HEK293 (cell line): Measurements from ENCODE around the gene KRTAP5-8.

Experiments used
- CTCF ChIP-seq: fragments of 450-650 bp; formaldehyde crosslinking; IDR thresholded peaks from 2 replicates; pipeline ENCODE4 v1.5.1; 2016; ENCODE audit warnings: missing biosample characterization, missing genetic modification characterization
- EGR2 ChIP-seq: fragments of 450-650 bp; formaldehyde crosslinking; IDR thresholded peaks from 2 replicates; pipeline ENCODE4 v1.5.1; 2016; ENCODE audit warnings: low read depth, missing biosample characterization, missing genetic modification characterization
- HOXD13 ChIP-seq: sonication (generic); formaldehyde crosslinking; IDR thresholded peaks from 2 replicates; pipeline ENCODE4 v1.8.0; 2022; ENCODE audit warnings: missing genetic modification reagents, borderline replicate concordance
- MEIS1 ChIP-seq: sonication (generic); formaldehyde crosslinking; IDR thresholded peaks from 2 replicates; pipeline ENCODE4 v1.8.1; 2022; ENCODE audit warnings: missing genetic modification reagents, mild to moderate bottlenecking, borderline replicate concordance
- TCF7L2 ChIP-seq: IDR thresholded peaks from 2 replicates; pipeline ENCODE4 v1.6.1; 2011; ENCODE audit warnings: low read depth, mild to moderate bottlenecking, inconsistent platforms, low read length, moderate library complexity, borderline replicate concordance
- YY1 ChIP-seq: fragments of 450-650 bp; formaldehyde crosslinking; IDR thresholded peaks from 2 replicates; pipeline ENCODE4 v1.5.1; 2018; ENCODE audit warnings: missing biosample characterization, missing genetic modification characterization
- ZBTB7A ChIP-seq: fragments of 450-650 bp; formaldehyde crosslinking; IDR thresholded peaks from 2 replicates; pipeline ENCODE4 v1.5.1; 2016; ENCODE audit warnings: low read depth, missing biosample characterization, missing genetic modification characterization
- ZNF114 ChIP-seq: fragments of 450-650 bp; formaldehyde crosslinking; IDR thresholded peaks from 2 replicates; pipeline ENCODE4 v1.5.0; 2017; ENCODE audit warnings: missing biosample characterization, missing genetic modification characterization
- ZNF184 ChIP-seq: fragments of 450-650 bp; IDR thresholded peaks from 2 replicates; pipeline ENCODE4 v1.5.1; 2018; ENCODE audit warnings: missing biosample characterization, mild to moderate bottlenecking, missing genetic modification characterization
- ZNF280D ChIP-seq: fragments of 450-650 bp; formaldehyde crosslinking; IDR thresholded peaks from 2 replicates; pipeline ENCODE4 v1.5.1; 2016; ENCODE audit warnings: missing biosample characterization, missing genetic modification characterization
- ZNF449 ChIP-seq: fragments of 450-650 bp; formaldehyde crosslinking; IDR thresholded peaks from 2 replicates; pipeline ENCODE4 v1.5.1; 2017; ENCODE audit warnings: missing biosample characterization, mild to moderate bottlenecking, missing genetic modification characterization, moderate library complexity
- ZNF776 ChIP-seq: fragments of 450-650 bp; formaldehyde crosslinking; IDR thresholded peaks from 2 replicates; pipeline ENCODE4 v1.5.0; 2017; ENCODE audit warnings: missing biosample characterization, missing genetic modification characterization, borderline replicate concordance
- ZNF792 ChIP-seq: fragments of 450-650 bp; formaldehyde crosslinking; IDR thresholded peaks from 2 replicates; pipeline ENCODE4 v1.5.1; 2016; ENCODE audit warnings: missing biosample characterization, missing genetic modification characterization

DNA sequence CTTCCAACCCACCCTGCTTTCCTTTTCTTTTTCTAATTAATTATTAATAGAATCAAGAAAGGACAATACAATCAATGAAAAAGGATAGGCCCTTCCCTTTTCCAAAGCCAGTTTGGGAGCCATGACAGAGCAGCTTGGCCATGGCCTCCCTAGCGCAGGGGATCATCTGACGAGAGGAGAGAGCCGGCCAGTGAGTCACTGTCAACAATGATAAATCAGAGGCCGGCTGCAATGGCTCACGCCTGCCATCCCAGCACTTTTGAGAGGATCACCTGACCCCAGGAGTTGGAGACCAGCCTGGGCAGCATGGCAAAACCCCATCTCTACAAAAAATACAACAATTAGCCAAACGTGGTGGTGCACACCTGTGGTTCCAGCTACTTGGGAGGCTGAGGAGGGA lies 38.3 kb upstream of the KRTAP5-8 start:
- TF ChIP-seq ZNF114 (tag by site-specific recombination), result no peak
- no peak for TF ChIP-seq CTCF (tag by site-specific recombination)
- no peak for TF ChIP-seq ZNF184 (tag by site-specific recombination)
- TF ChIP-seq ZNF449 (tag by site-specific recombination), result no peak
- no peak for TF ChIP-seq ZBTB7A
- no peak for TF ChIP-seq HOXD13 (CRISPR knock-in tag)
- TF ChIP-seq TCF7L2, result no peak
- no peak for TF ChIP-seq ZNF792 (tag by site-specific recombination)
- no peak for TF ChIP-seq ZNF280D (tag by site-specific recombination)
- no peak for TF ChIP-seq YY1 (tag by site-specific recombination)
- no peak for TF ChIP-seq EGR2
- TF ChIP-seq ZNF776, result no peak
- TF ChIP-seq MEIS1 (CRISPR knock-in tag), result no peak
